ENCODE results near the gene LY6G6C. TPM values are rescaled to one million over a fixed set of nuclear protein-coding genes. Genes with fewer than 3 reads are reported as not detected.

The LY6G6C gene
- polyA plus RNA-seq, 3 donors, result 0.27 TPM; not detected in 2

DNA sequence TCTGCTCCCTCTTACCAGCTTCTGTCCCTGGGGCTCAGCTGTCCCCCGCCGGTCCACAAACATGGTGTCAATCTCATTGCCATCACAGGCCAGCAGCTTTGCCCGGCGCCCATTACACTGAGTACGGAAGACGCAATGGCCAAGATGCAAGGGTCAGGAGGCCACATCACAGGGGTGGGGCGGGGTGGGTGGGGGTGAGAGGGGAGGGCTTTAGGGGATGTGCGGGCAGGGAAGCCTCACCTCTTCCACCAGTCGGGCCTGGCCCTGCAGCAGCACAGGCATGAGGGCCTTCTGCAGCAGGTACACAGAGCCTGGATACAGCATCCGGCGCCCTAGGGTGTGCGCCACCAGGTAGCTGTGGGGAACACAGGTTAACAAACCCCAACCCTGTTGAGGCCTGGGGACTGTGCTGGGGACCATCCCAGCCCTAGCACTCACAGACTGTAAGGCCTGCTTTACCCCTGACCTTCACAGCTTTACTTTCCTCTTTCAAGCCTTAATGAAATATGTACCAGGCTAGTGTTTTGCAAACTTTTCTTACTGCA, 29.9 kb downstream of the LY6G6C start:
- TF ChIP-seq, protein P1, sequence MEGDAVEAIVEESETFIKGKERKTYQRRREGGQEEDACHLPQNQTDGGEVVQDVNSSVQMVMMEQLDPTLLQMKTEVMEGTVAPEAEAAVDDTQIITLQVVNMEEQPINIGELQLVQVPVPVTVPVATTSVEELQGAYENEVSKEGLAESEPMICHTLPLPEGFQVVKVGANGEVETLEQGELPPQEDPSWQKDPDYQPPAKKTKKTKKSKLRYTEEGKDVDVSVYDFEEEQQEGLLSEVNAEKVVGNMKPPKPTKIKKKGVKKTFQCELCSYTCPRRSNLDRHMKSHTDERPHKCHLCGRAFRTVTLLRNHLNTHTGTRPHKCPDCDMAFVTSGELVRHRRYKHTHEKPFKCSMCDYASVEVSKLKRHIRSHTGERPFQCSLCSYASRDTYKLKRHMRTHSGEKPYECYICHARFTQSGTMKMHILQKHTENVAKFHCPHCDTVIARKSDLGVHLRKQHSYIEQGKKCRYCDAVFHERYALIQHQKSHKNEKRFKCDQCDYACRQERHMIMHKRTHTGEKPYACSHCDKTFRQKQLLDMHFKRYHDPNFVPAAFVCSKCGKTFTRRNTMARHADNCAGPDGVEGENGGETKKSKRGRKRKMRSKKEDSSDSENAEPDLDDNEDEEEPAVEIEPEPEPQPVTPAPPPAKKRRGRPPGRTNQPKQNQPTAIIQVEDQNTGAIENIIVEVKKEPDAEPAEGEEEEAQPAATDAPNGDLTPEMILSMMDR (IDR thresholded peaks at IDR 0.05), result no peak
- Mint-ChIP-seq H3K4me1 (peaks cover 14% of the 10 kb centered on the region), H3K4me3 (no peak overlapping the region), H3K9me3 (no peaks in the 10 kb centered on the region), H3K27me3 (ENCODE audit: low read depth in 3 of 3) (peaks cover 0 to 5% (median 1%) of the 10 kb centered on the region in 3 donors), H3K27ac (peak overlapping the region in 2 of 7 donors; percentile 46 to 63), H3K36me3 (peaks cover 82 to 94% of the 10 kb centered on the region in 2 donors)
- intact Hi-C loops (cut with micrococcal nuclease), result no loop called here
- no peak overlapping the region for H2AFZ ChIP-seq (ENCODE audit: insufficient read depth, low read depth, low read length, poor library complexity, severe bottlenecking)
- no peak overlapping the region for H3K4me3 ChIP-seq (replicated peaks in 1 of 3; ENCODE audit: low read depth in 2 of 3, low read length in 3 of 3)
- H3K27ac ChIP-seq (ENCODE audit: low read depth in 1 of 2, low read length in 2 of 2), result no peak overlapping the region
- no peaks in the 10 kb centered on the region for H3K9me3 ChIP-seq (replicated peaks in 1 of 2; ENCODE audit: control insufficient read depth in 1 of 2, insufficient read depth in 1 of 2, low read length in 2 of 2)
- no peak overlapping the region for H3K4me2 ChIP-seq (replicated peaks; ENCODE audit: extremely low read depth, low read length, poor library complexity, severe bottlenecking)
- H3K36me3 ChIP-seq (replicated peaks in 1 of 2; ENCODE audit: control insufficient read depth in 1 of 2, insufficient read depth in 2 of 2, low read length in 2 of 2), result peaks cover 89 to 98% of the 10 kb centered on the region in 2 donors
- H4K20me1 ChIP-seq (ENCODE audit: insufficient read depth, low read length), result peaks cover 26% of the 10 kb centered on the region
- 97% methylated on average over 5 of the region's 12 CpGs for WGBS (ENCODE audit: insufficient coverage)
- H3K27me3 ChIP-seq (ENCODE audit: control insufficient read depth in 2 of 2, insufficient read depth in 2 of 2, low read length in 2 of 2), result no peaks in the 10 kb centered on the region
- peaks cover 7% of the 10 kb centered on the region for H3K79me2 ChIP-seq (ENCODE audit: insufficient read depth, low read length)
- H3K4me1 ChIP-seq (ENCODE audit: control insufficient read depth in 1 of 2, insufficient read depth in 2 of 2, low read length in 2 of 2), result peaks cover 9 to 10% of the 10 kb centered on the region in 2 donors
- no peak for DNase-seq
- no peak overlapping the region for H3K9ac ChIP-seq (ENCODE audit: insufficient read depth, low read length, poor library complexity, severe bottlenecking)

GRCh38 chr6:31691078-31691463, 30.5 kb downstream of the LY6G6C start:
- peaks cover 9 to 10% of the 10 kb centered on the region in 2 donors for H3K4me1 ChIP-seq (ENCODE audit: control insufficient read depth in 1 of 2, insufficient read depth in 2 of 2, low read length in 2 of 2)
- H3K27ac ChIP-seq (ENCODE audit: low read depth in 1 of 2, low read length in 2 of 2), result no peak overlapping the region
- intact Hi-C loops (cut with micrococcal nuclease), result no loop called here
- no peak for DNase-seq
- peaks cover 14% of the 10 kb centered on the region for H3K4me1 Mint-ChIP-seq
- no peak overlapping the region for H3K4me3 ChIP-seq (replicated peaks in 1 of 3; ENCODE audit: low read depth in 2 of 3, low read length in 3 of 3)
- TF ChIP-seq, protein P1 (IDR thresholded peaks at IDR 0.05), result no peak
- peaks cover 26% of the 10 kb centered on the region for H4K20me1 ChIP-seq (ENCODE audit: insufficient read depth, low read length)
- H3K4me2 ChIP-seq (replicated peaks; ENCODE audit: extremely low read depth, low read length, poor library complexity, severe bottlenecking), result no peak overlapping the region
- peaks cover 0 to 6% (median 1%) of the 10 kb centered on the region in 3 donors for H3K27me3 Mint-ChIP-seq (ENCODE audit: low read depth in 3 of 3)
- H3K79me2 ChIP-seq (ENCODE audit: insufficient read depth, low read length), result peaks cover 7% of the 10 kb centered on the region
- no peaks in the 10 kb centered on the region for H3K9me3 ChIP-seq (replicated peaks in 1 of 2; ENCODE audit: control insufficient read depth in 1 of 2, insufficient read depth in 1 of 2, low read length in 2 of 2)
- no peak overlapping the region for H2AFZ ChIP-seq (ENCODE audit: insufficient read depth, low read depth, low read length, poor library complexity, severe bottlenecking)
- peaks cover 89 to 98% of the 10 kb centered on the region in 2 donors for H3K36me3 ChIP-seq (replicated peaks in 1 of 2; ENCODE audit: control insufficient read depth in 1 of 2, insufficient read depth in 2 of 2, low read length in 2 of 2)
- H3K9ac ChIP-seq (ENCODE audit: insufficient read depth, low read length, poor library complexity, severe bottlenecking), result no peak overlapping the region
- peaks cover 84 to 94% of the 10 kb centered on the region in 2 donors for H3K36me3 Mint-ChIP-seq
- no peak overlapping the region for H3K4me3 Mint-ChIP-seq
- H3K9me3 Mint-ChIP-seq, result no peaks in the 10 kb centered on the region
- H3K27me3 ChIP-seq (ENCODE audit: control insufficient read depth in 2 of 2, insufficient read depth in 2 of 2, low read length in 2 of 2), result no peaks in the 10 kb centered on the region
- H3K27ac Mint-ChIP-seq, result peak overlapping the region in 2 of 7 donors; percentile 25 to 63
- 100% methylated on average over 1 of the region's 6 CpGs for WGBS (ENCODE audit: insufficient coverage)

Measured in CD14-positive monocyte (primary cell).